Stimulated activated CD4-positive, alpha-beta T cell treated with anti-CD3 and anti-CD28 coated beads, Interleukin-1b, Interleukin-23, amount 100 ng/mL, for 24 hours (primary cell): Measurements from ENCODE around the gene UPK2.
"Not testable (repeated sequence)": the region's sequence is repeated elsewhere in the genome, so short reads cannot be mapped to it uniquely, and the experiment has no call there.

Experiments used
- DNase-seq, 4 experiments: peaks; one replicate each; pipeline ENCODE4 v3.0.0-alpha.2; 2020; ENCODE audit warnings: low read depth in 4 of 4, low spot score in 1 of 4

UPK2 gene

GRCh38 chr11:118984825-118985224 lies 28.7 kb downstream of the UPK2 start:
- no peak for DNase-seq

GRCh38 chr11:118988280-118988679 lies 32.2 kb downstream of the UPK2 start:
- DNase-seq = no peak

- DNase-seq = not testable (repeated sequence)
These were observed 35.5 kb downstream of the UPK2 start for GRCh38 chr11:118991486-118992038.

GRCh38 chr11:118996926-118997626 lies 41.0 kb downstream of the UPK2 start:
- DNase-seq = peak in 1 of 4 experiments; percentile 35

GRCh38 chr11:118997627-118998387 lies 41.7 kb downstream of the UPK2 start, which contains the start of gene CENATAC:
Gene CENATAC (plus strand): TSS chr11:118998138. CDS start chr11:118998198, 60 bp downstream.
- DNase-seq = peak; percentile 91 to 95 (median 93)

GRCh38 chr11:118998388-118998717 lies 42.3 kb downstream of the UPK2 start:
- no peak for DNase-seq

- DNase-seq = no peak
These were observed 42.7 kb downstream of the UPK2 start for GRCh38 chr11:118998822-118999221.

GRCh38 chr11:119000906-119001305 lies 44.8 kb downstream of the UPK2 start:
- no peak for DNase-seq

GRCh38 chr11:119006656-119007055 lies 50.6 kb downstream of the UPK2 start:
- DNase-seq = no peak
